Measurements from ENCODE around the gene ZNF287.

ZNF287 gene

DNA sequence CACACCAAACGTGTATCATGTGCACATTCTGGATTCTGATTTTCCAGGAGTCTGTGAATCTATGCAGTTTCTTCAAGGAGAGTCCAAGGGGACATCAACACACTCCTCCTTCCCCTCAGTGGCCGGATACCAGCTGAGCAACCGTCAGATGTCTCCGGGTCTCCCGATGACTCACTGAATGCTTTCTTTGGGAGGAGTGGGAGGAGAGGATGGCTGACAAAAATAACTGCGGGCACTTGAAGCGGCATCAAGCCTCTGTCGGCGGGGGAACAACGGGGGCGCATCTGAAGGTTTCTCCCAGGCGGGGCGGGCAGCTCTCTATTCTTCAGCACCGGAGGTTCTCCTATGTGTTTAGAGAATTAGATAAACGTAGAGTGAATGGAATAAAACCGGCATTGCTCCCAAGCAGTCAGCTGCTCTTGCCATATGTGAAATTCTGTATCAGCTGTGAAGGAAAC lies 52.4 kb downstream of the ZNF287 start:
- no peak for DNase-seq (ENCODE audit: low read depth in 2 of 2, low spot score in 1 of 2)

DNA sequence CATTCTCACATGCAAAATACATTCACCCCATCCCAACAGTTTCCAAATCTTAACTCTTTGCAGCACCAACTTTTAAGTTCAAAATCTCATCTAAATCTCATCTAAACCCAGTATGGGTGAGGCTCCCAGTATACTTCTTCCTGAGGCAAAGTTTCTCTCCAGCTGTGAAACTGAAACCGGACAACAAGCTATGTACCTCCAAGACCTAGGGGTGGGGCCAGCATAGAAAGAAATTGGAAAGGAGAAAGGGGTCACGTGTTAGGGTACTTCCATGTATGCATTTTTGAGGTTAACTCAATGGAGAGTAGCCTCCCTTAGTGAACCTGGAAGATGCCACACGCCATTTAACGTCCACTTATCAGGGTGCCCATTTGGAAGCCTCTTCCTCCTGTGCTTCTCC lies 53.1 kb downstream of the ZNF287 start:
- DNase-seq (ENCODE audit: low read depth in 2 of 2, low spot score in 1 of 2): no peak

DNA sequence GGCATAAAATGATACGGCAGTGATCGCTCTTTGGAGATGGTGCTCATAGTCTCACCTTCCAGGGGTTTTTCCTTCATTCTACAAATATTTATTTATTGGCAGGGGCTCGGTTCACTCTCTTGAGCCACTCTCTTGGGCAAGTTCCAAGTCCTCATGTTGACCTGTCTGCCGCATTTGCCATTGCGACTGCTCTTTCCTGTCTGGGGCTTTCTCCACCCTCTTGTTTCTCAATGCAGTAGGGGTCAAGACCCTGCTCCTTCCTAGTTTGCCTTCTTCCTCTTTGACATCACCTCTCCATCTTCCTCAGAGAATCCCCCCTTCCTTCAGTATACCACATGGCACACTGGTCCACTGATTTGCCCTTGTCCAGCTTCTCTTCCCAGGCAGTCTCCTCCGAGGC lies 55.1 kb downstream of the ZNF287 start:
- DNase-seq (ENCODE audit: low read depth in 2 of 2, low spot score in 1 of 2): no peak

DNA sequence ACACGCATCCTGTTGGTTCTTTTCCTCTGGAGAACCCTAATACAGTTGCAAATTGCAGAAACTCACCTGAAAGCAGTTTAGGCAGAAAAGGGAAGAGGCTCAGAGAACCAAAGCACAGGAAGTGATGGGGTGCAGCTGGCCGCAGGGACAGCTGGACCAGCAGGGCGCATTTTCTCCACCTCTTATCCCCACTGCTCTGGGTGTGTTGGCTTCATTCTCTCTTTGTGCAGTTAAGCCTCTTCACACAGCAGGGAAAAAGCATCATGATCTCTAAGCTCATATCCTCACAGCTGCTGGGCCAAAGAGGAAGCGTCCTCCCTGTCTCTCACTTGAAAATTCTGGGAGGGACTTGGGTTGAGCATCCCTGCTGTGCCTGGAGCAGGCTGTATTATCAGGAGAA lies 57.0 kb downstream of the ZNF287 start:
- no peak for DNase-seq (ENCODE audit: low read depth in 2 of 2, low spot score in 1 of 2)

DNA sequence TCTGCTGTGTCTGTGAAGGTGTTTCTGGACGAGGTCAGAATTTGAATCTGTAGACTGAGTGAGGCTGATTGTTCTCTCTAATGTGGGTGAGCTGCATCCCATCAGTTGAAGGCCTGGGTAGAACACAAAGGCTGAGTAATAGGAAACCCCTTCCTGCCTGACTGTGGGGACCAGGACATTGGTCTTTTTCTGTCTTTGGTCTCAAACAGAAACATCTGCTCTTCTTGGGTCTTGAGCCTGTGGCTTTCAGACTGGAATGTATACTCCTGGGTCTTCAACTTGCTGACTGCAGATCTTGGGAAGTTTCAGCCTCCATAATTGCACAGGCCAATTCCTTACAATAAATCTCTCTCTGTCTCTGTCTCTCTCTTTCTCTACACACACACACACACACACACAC lies 57.4 kb downstream of the ZNF287 start:
- no peak for DNase-seq (ENCODE audit: low read depth in 2 of 2, low spot score in 1 of 2)

DNA sequence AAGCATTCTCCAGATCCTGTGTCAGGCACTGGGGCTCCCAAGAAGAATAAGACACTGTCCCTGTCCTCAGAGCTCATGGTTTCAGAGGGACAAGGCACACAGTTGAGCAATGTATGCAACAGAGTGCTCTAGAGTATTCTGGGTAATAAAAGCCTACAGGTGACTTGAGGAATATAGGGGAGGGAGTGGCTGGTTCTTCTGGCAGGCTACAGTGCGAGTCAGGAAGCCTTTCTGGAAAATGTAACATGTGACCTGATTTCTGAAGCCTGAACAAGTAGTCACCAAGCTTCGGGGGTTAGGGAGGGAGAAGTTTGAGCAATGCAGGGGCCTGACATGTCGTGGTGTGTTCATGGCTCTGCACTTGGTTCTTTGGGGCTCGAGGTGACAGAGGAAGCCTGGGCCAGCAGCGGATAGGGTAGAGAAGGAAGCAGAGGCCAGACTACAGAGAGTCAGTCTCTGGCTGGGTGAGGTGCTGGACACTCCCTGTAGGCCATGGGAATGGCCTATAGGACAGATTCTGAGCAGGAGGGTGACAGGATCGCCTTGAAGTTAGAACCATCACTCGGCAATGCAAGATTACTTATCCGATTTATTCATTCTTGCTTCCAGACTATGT lies 61.0 kb downstream of the ZNF287 start:
- no peak for DNase-seq (ENCODE audit: low read depth in 2 of 2, low spot score in 1 of 2)

DNA sequence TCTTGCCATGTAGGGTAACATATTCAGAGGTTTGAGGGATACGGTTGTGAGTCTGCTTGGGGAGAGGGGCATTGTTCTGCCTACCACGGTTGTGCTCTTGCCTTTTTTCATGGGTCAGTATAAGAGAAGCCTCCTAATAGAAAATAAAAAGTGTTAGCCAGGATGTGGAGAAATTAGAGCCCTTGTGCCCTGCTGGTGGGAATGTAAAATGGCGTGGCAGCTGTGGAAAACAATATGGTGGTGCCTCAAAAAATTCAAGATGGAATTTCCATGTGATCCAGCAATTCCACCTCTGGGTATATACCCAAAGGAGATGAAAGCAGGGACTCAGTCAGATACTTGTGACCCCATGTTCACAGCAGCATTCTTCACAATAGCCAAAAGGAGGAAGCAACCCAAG lies 62.8 kb downstream of the ZNF287 start:
- DNase-seq (ENCODE audit: low read depth in 2 of 2, low spot score in 1 of 2): no peak

DNA sequence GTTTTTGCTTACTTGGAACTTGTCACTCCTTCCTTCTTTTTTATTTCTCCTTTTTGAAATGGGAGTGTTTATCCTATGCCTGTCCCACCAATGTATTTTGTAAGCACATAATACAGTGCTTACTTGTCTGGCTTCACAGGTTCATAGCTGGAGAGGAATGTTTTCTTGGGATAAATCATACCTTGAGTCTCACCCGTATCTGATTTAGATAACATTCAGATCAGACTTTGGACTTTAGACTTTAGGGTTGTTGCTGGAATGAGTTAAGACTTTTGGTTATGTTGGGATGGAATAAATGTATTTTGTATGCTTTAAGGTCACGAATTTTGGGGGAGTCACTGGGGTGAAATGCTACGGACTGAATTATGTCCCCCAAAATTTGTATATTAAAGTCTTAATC lies 64.0 kb downstream of the ZNF287 start:
- no peak for DNase-seq (ENCODE audit: low read depth in 2 of 2, low spot score in 1 of 2)
